HG03159 (cell line): ENCODE measurements around the gene EPHA3.

ENCODE experiments used
- ATAC-seq: cut with Tn5 transposase; IDR thresholded peaks from one replicate; pipeline ENCODE4 v1.9.1; 2021; ENCODE audit warnings: mild to moderate bottlenecking, moderate library complexity; ENCODE audit not compliant: unreplicated experiment

EPHA3 gene

DNA sequence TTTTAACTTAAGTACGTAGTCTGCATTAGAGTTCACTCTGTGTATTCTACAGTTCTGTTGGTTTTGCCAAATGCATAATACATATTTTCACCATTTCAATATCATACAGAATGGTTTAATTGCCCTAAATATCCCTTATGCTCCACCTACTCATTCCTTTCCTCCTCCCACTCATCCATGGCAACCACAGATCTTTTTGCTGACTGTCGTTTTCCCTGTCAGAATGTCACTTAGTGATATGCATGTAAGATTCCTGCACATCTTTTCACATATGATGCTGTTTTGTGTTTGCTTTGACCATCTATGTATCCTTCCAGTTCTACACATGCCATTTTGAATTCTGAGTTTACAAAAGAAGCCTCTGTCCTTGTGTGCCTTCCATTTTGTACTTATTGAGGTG, 36.7 kb downstream of the EPHA3 start:
- ATAC-seq, result no peak

DNA sequence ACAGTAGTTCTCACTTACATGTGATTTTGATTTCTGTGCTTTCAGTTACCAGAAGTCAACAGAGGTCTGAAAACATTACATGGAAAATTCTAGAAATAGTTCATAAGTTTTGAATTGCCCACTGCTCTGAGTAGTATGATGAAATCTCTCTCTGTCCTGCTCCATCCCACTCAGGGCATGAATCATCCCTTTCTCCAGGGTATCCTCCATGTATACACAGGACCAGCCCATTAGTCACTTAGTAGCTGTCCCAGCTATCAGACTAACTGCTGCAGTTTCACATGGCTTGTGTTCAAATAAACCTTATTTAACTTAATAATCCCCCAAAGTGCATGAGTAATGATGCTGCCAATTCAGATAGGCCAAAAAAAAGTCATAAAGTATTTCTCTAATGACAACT, 38.6 kb downstream of the EPHA3 start:
- no peak for ATAC-seq

DNA sequence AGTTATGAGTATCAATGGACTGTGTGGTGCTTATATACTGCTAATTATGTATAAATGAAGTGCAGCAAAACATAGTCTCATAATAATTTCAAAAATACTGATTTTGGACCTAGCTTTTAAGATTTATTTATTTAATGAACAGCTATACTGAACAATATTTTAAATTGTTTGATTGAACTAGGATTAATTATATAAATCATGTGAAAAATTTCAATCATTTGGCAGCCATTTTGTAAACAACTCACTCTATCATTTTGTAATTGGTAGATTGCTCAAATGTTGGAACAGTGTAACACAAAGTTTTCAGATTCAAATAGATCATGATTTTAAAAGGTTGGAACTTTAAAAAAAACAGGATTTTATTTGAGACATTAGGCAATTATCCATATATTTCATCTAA, 47.0 kb downstream of the EPHA3 start:
- ATAC-seq, result no peak

DNA sequence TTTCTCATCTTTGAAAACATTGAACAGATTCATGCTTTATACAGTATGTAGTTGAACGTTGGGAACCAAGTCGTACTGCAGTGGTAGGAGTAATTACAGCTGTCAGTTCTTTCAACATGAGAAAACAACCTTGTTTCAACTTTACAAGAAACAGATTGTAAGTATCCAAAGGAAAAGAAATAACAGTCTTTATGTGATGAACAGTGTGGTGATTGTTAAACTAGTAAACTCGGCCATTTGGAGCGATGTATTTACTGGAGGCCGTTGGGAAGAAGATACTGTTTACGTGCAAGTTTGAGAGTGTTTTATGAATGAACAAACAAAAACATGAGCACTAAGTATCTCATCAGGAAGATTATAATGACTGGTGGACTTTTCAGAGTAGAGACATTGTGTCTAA, 48.4 kb downstream of the EPHA3 start:
- no peak for ATAC-seq

DNA sequence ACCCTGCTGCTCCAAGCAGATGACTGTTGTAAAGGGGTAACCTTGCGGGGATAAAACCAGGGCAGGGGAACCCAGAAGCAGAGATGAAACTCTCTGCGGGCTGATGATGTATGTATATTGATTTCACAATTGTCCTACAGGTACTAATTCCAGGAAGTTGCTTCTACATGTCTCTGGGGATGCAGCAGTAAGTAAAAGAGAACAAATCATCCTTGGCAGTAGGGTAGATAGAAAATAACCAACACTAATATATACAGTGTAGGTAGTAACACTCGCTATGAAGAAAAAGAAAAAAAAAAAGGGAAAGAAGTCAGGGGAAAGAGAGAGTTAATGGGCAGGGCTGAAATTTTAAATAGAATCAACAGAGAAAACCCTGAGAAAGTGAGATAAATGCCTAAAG, 50.2 kb downstream of the EPHA3 start:
- no peak for ATAC-seq

DNA sequence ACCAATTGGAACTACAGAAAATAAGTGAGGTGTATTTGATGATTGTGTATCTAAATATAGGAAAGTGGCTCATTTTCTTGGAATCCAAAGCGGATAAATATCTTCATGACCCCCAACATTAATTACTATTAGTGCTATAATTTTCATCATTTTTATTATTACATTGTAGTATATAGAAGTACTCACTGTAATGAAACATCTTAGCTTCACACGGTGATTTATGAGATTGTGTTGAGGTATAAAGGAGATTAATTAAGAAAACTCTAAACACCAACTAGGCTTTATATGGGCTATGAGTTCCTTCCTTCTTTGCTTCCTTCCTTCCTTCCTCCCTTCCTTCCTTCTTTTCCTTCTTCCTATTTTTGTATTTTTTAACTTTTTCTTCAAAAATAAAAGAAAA, 52.2 kb downstream of the EPHA3 start:
- no peak for ATAC-seq

DNA sequence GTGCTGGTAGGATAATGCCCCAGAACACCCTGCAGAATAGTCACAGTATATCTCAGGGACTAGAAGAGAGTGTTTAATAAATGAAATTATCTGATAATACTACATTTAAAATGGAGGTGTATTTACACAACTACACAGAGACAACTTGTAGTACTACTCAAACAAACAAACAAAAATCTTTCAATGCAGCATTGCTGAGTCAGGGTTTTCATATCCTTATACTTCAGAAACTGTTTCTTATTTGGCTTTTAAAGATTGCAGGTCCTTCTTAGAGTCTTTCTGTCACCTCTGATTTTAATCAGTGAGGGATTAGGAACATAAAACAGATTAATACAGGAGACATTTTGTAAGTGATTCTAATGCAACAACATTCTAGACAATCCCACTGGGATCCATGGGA, 57.4 kb downstream of the EPHA3 start:
- ATAC-seq, result no peak

DNA sequence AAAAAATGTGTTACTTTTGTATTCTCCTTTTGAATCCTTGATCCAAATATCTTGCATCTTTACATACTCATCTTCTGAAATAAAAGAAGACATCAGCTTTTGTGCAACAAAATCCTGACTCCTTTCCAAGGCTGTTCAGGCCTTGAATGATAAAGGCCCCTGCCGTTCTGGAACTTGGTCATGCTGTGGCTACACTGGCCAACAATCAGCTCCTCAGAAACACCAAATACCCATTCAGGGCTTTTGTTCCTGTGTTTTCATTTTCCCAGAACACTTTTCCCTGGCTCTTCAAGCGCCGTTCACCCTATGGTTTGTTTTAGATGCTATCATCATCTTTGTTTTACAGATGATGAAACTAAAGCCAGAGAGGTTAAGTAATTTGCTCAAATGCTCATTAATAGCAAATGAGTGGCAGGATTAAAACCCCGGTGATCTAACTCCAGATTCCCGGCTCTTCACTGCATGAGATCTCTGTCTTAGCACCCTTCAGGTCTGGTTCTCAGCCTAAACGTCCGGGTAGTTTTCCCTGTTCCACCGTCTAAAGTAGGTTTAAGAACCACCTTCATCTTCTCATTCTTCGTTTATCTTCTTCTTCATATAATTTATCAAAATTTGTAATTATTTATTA, 58.3 kb downstream of the EPHA3 start:
- ATAC-seq, result no peak

DNA sequence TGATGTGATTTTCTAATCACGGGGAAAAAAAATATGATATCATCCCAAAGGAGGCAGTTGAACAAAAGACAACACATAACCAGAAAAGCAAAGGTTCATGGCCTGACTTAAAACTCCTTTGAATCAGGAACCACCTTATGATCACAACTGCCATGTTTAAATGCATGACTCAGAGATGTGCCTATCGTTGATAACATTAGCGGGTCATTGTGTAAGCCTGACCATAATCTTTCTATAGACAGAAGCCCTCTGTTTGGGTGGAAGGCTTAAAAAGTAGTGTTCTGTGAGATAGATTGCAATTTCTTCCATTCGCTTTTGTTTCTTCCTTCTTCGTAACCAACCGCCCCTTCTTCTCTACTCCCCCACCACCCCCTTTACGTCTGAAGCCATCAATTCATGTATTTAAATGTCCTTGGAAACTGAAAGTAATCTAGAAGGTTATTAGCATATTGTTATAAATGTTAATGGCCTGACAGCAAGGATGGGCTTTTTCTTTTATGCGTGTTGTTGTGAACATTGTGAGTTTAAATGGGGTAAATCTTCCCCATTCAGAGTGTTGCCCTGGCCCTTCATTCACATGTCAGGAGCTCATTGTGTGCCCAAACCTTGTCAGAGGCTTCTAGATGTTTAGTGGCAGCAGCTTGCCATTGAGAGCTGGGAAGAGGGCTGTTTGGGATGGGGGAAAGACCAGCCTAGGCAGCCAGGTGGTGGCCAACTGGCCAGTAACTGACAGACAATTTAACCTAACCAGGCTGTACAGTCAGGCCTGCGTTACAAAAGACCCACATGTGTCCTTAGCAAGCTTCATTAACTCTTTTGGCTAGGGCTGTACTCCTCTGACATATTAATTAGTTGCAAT, 64.5 kb downstream of the EPHA3 start:
- ATAC-seq, result no peak

DNA sequence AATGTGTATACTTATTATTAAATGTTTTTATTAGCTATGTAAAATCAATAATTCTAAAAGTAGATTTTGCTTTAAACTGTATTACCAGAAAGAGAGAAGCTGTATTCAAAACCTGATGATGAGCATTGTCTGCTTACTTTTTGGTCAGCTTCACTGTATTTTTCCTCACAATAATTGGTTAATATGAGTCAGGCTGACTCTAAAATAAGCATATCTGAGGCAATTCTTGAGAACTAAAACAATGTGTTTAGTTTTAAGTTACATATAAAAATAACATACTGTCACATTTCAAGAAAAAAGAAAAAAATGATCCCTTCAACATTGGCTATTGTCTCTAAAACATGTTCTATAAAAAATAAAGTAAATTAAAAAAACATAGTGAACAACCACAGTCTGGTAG, 66.1 kb downstream of the EPHA3 start:
- ATAC-seq, result no peak

DNA sequence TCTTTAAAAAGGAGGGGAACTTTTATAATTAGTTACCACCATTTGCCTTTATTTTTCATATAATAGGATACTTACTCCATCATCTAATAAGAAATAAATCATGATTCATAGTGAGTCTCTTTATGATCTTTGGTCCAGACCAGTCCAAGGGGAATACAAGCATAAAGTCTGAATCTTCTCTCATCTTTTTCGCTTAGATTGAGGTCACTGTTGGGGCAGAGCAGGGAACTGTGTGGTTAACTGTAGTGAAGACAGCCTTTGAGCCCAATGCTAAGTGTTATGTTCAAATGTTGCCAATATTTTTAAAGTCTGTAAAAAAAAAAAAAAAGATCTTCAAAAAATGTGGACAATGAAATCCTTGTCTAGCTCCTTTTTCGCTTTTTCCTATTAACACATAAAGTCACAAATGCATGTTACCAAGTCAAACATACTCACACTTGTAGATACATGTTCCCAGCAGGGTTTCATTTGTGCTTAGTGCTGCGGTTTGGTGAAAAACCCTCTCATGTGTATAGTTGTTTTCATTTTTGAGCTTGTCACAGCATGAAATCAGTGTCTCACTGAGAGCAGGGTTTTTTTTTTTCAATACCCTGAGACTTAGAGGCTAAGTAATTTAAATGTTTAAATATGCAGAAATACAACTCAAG, 72.1 kb downstream of the EPHA3 start:
- ATAC-seq, result no peak

DNA sequence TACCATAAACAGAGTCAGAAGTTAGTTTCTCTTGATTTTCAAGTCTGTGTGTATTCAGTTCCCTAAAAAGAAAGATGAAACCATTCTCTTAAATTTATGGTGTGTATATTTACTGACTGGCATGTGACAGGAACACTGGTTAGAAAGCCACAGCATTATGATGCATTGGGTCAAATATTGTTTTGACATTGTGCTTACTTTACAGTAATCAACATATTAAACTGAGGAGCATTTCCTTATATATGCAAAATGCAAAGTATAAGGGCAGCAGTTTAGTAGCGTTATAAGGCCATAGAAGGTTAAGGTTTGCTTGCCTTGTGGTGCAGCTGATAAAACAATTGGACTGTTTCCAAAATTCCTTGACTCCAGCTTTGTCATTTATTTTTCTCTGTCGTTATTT, 72.9 kb downstream of the EPHA3 start:
- no peak for ATAC-seq

DNA sequence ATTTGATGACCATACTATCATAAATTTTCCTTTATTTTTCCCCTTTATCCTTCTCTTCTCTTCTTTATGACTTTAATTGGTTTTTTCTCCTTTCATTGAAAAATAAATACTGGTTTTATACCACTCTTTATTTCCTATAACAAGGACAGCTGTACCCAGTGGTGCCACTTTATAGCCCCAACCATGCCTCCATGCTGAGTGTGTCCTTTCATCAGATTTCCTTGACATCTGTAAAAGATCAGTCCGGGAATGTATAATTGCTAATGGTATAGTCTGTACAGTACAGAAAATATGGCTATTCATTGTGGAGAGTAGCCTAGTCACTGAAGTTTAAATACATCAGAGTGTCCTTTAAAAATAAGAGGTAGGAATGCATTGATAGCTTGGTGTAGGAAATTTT, 74.6 kb downstream of the EPHA3 start:
- no peak for ATAC-seq

DNA sequence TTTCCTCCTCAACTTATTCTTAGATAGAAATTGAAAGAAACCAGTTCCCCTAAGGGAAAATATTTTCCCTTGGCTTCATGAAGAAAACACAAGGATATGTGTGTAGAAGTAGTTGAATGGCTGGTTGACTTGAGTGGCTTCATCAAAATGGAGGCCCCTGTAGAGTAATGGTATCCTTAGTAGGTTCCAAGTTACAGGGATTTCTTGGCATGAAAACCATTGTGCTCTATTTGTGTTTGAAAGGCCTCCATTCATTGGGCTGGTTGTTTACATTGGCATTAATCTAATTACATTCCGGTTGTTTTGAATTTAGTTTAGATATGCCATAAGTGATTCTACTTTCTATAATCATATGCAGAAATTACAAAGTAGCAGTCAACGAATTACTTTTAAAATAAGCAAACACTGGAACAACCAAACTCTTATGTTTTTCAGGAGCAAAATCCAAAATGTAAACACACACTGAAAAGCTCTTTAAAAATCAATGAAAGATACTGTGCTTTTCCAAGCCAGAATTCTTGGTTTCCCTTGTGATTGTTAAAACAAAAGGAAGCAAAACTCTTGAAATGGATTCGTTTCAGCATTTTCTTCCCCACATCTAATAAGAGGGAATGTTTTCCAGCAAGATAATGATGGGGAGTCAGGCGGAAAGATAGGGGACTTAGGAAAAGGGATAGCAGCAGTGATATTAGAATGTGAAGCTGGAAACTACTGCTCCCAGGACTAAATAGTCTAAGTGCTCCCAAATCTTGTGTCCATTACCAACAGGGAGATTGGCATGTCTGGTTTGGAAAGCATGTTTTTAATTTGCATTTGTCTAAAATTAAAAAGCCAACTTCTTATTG, 77.0 kb downstream of the EPHA3 start:
- ATAC-seq, result no peak

DNA sequence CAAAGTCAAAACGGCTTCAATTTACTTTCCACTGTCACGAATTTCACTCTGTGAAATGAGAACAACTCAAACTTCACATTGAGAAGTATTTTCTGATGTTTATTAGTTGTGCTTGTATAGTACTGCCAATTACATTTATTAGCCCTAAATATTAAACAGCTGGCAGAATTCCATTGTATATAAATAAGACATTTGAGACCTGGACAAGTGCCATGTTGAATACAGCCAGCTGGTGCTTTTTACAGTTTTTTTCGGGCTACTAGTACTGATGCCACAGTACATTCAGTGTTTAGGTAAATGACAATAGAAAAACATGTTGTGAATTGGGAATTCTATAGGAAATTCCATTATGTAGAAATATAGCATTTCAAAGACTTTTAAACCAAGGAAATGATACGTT, 79.0 kb downstream of the EPHA3 start:
- ATAC-seq, result no peak

DNA sequence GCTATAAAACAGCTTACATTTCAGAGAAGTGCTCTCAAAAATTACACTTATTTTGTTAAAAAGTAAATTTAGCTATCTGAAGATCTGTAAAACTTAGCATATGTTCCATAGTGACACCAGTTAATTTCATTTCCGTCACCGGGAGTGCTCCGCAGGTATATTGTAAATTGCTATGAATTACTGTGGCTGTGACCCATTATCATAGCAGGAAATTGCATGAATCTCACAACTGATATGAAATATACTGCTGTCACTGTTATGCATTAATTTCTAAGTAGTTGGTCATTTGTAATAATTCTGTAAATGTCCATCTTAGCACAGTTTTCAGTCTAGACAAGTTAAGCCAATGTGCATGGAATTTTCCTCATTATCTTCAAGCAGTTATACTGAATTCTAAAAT, 91.2 kb downstream of the EPHA3 start:
- ATAC-seq, result no peak

DNA sequence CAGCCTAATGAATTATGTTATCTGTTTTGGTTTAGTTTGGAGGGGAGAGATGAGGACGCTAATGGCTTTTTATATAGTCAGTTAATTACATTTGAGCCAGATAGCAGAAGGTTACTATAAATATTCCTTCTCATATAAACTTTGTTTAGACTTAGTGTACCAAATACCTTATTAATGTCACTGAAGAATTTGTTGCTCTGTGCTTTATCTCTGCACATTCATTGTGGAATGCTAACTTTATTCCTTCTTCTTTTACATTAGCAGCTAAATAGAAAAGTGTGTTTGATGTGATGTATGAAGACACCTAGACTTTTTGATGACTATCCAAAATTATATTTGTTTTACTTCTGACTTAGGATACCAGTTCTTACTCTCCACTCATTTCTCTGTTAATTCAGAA, 105.2 kb downstream of the EPHA3 start:
- no peak for ATAC-seq

DNA sequence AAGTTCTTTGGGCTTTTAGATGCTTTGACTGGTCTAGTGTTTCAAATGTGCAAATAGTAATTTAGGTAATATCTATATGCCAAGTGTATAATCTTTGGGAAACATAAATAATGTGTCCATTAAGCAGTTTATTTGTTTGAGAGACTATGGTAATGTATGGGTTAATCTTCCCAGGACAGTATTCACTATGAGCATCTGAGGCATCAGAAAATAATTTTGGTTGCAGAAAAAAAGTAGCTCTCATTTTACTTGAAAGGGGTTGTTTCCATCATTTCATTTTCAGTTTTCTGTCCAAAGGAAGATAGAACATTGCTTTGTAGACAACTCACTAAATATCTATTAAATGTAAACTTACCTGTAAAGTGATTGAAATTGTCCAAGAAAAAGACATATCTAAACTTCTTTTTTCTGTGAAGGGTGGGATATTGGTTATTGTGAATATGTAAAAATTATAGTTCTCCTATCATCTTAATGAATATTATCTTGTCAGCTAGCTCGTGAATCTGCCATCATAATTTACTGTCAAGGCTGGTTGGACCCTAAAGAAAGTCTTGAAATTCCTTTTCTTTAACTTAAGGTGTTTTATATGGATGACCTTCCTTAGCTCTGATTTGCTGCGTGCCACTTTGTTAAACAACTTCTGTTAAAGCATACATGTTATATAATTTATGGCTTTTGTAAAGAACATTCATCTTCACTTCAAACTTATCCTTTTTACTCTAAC, 108.8 kb downstream of the EPHA3 start:
- ATAC-seq, result no peak

DNA sequence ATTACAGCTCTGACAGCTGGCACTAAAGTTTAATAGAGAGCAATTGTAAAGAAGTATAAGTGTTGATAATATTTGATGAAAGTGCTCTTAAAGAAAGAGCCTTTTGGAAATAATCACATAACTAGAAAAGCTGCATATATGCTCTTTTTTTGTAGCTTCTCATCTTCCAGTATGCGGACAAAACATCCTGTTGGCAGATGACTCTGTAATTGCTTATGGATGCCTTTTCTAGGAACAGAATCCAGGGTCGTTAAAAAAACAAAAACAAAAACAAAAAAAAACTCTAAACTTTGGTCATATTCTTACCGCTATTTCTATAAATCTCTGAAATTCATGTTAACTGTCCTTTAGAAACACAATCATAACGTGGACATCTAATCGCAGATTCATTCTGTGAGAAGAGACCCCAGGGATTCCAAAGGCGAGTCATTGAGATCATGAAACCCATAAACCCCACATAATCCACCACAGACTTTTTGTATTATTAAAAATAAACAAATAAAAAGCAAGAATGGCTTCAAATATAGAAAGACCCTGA, 109.8 kb downstream of the EPHA3 start:
- no peak for ATAC-seq

DNA sequence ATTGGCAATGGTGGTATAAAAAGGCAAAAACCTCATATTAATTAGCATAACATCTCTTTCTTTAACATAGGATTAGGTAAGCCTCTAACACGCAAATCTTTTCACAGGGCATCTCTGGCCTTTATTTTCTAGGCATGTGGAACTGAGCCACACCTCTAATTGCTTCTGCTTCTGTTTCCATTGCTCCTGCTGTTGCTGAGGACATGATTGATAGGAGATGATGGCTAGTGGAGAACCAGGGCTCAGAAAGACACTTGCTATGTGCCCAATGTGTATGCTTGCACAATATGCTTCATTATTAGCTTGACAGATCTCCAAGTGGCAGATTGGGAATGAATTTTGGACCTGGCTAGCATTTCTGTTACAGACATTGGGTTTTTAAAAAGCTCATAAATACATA, 114.5 kb downstream of the EPHA3 start:
- ATAC-seq, result no peak
